NCI-H510A treated with DMSO at 0.1 percent for 48 hours (cell line): ENCODE data around the gene AFDN.
"Not testable (repeated sequence)": the region's sequence is repeated elsewhere in the genome, so short reads cannot be mapped to it uniquely, and the experiment has no call there.

Source experiments
- DNase-seq: peaks from one replicate; lab custom pipeline; 2025; lab: John Stamatoyannopoulos, UW

The AFDN gene

DNA sequence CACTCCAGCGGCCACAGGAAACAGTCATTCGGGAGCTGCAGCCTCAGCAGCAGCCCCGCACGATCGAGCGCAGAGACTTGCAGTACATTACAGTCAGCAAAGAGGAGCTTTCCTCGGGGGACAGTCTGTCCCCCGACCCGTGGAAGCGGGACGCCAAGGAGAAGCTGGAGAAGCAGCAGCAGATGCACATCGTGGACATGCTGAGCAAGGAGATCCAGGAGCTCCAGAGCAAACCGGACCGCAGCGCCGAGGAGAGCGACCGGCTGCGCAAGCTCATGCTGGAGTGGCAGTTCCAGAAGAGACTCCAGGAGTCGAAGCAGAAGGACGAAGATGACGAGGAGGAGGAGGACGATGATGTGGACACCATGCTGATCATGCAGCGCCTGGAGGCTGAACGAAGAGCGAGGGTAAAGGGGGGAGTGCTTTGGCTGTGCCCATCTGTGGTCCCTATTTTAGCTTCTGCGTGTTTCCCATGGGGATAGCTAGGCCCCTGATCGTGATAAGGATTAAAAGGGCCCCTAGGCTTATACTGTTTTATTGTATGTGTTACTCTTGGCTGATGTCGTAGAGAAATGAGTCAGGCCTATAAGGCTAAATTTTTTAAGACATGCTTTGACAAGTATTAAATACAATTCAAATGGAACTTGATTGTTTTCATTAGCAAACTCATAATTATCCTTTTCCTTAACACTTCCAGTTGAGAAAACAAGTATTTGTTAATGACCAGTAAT is 125.2 kb downstream of the AFDN start:
- no peak for DNase-seq

DNA sequence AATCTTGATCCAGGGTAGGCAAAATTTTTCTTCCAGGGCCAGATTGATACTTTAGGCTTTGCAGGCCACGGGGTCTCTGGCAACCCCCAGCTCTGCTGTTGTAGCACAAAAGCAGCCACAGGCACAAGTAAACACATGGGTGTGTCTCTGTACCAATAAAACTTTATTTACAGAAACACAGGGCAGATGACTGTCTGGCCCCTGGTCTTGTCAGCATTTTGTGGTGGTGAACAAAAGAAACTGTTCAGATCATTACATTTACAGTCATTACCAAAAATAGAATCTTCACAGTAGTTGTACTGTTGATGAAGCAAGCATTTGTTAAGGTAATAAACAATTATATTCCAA is 125.8 kb downstream of the AFDN start:
- DNase-seq: no peak

DNA sequence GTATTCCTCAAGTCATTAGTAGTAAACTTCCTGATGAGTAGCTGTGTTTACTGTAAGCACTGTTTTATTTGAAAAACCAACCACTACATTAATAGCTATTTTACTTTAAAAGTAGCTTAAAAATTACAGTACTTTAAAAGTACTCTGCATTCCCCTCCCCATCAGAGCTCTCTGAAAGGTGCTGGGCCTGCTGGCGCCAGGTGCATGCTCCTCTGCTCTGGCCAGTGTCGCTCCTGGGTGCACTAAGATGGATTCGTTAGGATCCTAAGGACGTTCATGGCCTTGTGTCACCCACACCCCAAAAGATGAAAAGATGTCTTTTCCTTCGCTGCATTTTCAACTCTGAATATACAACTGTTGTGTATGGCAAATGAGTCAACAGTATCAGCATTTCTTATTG is 126.8 kb downstream of the AFDN start:
- DNase-seq: no peak

GRCh38 chr6:167954151-167954550 is 127.4 kb downstream of the AFDN start:
- DNase-seq: no peak

GRCh38 chr6:167956491-167956890 is 129.8 kb downstream of the AFDN start:
- no peak for DNase-seq

- no peak for DNase-seq
These were observed 130.3 kb downstream of the AFDN start for GRCh38 chr6:167956983-167957492.

DNA sequence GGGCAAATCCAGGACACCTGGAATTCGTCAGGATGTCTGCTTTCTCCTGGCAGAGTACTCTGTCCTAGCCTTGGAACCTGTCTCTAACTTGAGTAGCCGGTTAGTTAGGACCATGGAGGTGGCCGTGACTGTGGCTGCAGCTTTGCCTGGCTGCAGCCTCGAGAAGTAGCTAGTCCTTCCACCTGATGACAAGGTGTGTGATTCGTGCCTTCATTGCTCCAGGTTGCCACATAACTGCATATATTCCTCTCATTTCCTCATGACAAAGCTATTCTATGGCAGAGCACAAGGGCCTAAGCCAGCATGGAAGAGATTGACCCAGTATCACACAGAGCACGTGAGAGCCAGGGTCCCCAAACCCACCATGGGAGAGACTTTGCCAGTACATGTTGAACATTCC is 130.9 kb downstream of the AFDN start:
- no peak for DNase-seq

DNA sequence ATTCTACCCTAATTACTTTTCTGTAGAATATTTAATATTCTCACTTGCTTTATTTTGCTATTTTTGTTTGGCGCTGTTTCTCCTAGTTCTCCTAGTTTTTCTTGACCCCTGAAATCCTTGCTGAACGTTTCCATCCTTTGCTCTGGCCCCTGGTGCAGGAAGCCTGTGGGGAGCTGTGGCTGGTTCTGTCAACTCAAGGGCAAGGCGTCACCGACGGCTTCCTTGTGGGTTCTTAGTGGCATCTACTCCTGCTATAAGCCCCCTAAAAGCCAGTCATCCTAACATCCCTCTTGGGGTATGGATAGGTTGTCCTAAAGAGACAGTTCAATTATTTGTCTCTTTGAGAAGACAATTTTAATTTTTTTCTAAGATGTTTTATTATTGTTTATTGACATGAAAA is 133.9 kb downstream of the AFDN start:
- no peak for DNase-seq

- DNase-seq: no peak
These were observed 136.0 kb downstream of the AFDN start for GRCh38 chr6:167962711-167963110.

GRCh38 chr6:167963589-167964057 is 136.9 kb downstream of the AFDN start:
- no peak for DNase-seq

DNA sequence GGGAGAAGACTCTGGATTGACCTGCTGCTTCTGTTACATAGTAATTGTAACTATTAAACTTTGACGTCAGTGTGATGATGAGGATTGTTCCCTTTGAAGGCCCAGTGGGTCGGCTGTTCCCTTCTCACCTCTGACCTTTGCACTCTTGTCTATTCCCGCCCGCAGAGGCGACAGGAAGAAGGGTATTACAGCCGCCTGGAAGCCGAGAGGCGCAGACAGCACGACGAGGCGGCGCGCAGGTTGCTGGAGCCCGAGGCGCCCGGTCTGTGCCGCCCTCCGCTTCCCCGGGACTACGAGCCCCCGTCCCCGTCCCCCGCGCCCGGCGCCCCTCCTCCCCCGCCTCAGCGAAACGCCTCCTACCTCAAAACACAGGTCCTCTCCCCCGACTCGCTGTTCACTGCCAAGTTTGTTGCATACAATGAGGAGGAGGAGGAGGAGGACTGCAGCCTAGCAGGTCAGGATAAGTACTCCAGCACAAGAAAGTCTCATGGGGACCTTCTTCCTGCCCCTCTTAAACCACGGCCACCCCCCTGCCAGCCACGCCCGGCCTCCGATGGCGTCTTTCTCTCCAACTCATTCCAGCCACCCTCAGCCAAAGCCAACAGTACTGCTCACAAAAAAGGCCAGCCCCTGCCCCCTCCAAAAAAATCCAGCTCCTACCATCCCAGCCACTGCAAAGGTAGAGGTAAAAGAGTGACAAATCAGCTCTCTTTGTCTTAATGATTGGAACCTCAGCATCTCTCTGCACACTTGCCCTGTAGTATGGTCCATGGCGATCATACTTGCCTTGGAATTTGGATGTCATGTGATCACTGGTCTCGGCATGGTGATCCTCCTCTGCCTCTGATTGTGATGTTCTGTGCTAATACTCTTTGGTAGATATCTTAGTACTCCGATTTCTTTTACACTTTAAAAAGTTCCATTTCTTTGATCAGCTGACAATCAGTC is 139.2 kb downstream of the AFDN start:
- no peak for DNase-seq

DNA sequence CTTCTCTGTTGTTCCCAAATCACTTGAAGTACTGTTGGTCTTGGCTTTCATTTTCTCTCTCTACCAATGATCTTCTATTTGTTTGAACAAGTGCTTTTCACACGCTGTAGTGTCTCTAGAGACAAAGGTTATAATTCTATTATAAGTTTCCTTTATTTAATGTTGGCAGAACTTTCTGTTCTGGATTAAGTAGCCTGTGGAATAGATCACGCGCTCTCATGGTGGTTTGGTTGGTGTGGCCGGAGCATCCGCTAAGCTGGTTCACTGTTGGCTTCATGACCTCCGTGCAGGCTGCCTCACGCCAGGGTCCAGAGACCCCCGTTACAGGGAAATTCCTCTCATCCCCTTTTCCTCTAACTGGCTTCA is 139.8 kb downstream of the AFDN start:
- DNase-seq: no peak

DNA sequence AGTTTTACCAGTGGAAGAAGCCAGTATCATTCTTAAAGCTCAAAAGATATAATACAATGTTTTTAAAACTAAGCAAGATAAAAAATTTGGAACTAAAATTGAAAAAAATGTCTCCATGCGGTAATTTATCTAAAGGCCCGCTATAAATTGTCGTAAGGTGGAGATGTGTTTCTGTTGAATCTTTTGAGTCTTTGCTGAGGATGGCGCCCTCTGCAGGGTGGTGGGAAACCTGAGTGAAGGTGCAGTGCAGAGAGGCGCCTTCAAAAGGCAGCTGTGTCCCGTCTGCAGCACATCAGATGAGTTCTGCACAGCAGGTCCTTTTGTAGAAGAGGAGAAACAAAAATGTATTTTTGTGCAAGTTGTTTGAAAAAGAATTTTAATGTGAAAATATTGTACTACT is 141.4 kb downstream of the AFDN start:
- DNase-seq: no peak

DNA sequence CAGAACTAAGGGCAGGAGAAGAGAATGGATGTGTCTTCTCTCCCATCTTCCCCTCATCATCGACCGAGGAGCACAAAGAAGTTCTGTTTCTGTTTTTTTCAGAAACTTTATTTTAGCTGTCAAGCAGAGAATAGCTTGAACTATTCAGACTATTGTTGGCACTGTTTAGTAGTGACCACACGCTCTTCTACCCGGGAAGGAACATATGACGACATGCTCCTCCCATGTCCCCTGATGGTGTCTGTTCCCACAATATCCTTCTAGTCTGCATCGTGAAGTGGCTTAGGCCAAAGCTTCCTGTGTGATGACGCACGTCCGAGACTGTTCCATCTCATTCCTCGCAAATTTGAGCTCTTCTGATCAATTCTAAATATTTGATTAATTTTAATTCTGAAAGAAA is 143.5 kb downstream of the AFDN start:
- DNase-seq: no peak

DNA sequence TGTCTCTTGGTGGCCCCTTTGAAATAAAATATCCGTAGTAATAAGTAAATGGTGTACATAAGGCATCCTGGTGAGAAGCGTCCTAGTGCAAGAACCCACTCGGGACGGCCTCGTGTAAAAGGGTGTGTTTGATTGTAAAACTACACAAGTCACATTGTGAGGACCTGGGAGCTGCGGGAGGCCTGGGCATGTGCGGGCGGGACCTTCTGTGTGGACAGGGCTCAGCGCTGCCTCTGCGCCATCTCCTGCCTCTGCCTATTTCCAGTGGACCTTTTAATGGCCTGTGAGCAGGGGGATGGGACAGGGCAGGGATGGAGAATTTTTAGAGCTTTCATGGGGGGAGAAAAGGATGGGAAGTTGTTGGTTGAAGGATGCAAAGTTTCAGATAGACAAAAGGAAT is 145.5 kb downstream of the AFDN start:
- DNase-seq: no peak

DNA sequence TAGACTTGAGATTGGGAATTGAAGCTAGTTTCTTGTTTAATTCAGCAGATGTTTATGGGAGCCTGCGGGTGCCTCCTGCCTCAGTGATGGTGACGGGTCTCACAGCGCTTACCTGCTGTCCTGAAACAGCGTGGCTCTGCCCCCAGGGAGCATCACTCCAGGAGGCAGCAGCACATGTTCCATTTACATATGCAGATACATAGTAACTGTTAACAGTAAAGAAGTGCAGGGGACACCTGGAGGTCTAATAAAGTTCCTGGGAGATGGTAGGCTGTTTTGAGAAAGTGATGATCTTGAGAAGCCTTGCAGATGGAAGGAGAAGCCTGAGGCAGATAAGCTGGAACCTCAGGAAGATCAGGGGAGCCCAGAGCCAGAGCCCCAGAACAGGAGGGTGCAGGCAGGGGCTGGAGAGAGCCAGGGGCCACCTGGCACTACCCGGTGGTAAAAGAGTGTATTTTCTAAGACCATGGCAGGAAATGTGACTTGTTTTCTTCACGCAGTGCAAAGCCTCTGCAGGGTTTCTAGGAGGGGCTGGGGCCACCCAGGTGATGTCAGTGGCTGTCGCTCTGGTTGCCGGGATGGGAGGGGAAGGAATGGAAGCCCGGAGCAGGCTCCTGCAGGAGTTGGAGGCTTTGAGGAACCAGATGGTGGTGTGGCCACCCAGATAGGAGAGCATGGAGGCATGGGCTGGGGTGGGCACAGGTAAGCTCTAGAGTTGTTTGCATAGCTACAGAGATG is 146.6 kb downstream of the AFDN start:
- DNase-seq: no peak

GRCh38 chr6:167974640-167975344 is 148.1 kb downstream of the AFDN start:
- no peak for DNase-seq

DNA sequence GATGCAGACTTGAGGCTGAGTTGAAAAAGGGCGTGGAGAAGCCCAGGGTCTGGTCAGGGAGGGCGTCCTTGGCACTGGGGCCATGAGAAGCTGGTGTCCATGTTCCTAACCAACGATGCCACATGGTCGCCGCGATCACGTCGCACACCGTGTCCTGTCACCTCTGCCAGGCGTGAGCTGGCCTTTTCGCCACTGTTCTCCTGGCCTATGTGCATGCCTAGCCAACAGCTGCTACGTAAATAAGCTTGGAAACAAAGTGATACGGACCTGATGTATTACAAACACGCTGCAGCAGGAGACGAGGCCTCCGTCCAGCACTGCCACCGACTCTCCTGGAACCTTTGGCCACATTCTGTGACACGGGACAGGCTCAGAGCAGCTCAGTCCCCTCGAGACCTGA is 148.7 kb downstream of the AFDN start:
- no peak for DNase-seq

GRCh38 chr6:167976116-167976657 is 149.5 kb downstream of the AFDN start:
- DNase-seq: not testable (repeated sequence)

DNA sequence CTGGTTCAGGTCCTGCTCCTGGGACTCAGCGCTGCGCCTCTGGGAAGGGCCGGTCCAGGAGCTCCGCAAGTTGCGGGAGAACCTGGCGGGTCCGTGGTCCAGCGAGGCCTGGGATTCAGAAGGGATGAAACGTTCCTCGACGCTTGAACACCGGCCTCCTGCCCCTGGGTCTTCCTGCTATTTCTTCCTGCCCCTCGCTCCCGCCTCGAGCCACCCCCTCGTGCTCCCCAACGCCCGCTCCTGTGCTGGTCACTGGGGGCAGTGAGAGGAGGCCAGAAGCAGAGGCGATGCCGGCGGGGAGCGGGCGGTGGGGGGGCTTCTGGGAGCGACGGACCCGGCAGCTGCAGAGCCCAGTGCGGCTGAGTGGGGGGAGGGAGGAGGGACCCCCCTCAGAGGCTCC is 150.0 kb downstream of the AFDN start:
- DNase-seq: no peak

GRCh38 chr6:167977717-167978467 is 151.2 kb downstream of the AFDN start:
- no peak for DNase-seq
